ENCODE measurements around the gene FXYD4. TPM values are rescaled to one million over a fixed set of nuclear protein-coding genes. Genes with fewer than 3 reads are reported as not detected.

Gene FXYD4
- polyA plus RNA-seq, 1 donor (not counting 4 experiments of a cell fraction or from before 2014, with no cell fraction given) = not detected

GRCh38 chr10:43393606-43394360 lies 22.3 kb downstream of the FXYD4 start:
- TF ChIP-seq CTCF (optimal IDR thresholded peaks at IDR 0.05 in 1 of 3, IDR thresholded peaks at IDR 0.05 in 1 of 3, conservative IDR thresholded peaks at IDR 0.05 in 1 of 3; ENCODE audit: extremely low read depth in 1 of 3, insufficient read depth in 2 of 3, low read length in 3 of 3) (no peak), EZH2 (IDR thresholded peaks at IDR 0.05; ENCODE audit: low read length) (no peak)
- FAIRE-seq = no peak
- no peaks in the 10 kb centered on the region for H3K27me3 ChIP-seq (ENCODE audit: control insufficient read depth, extremely low read depth, insufficient read depth, low read length)
- peaks cover 94% of the 10 kb centered on the region for H3K79me2 ChIP-seq (ENCODE audit: control insufficient read depth, insufficient read depth, low read length)
- H3K4me1 ChIP-seq (ENCODE audit: control insufficient read depth, extremely low read depth, insufficient read depth, low read length) = peaks cover 17% of the 10 kb centered on the region
- dilution Hi-C loops (cut with MboI; ENCODE audit: extremely low pct_ligation_motif_present, low sequenced_read_pairs) = no loop called here
- no peak overlapping the region for H3K9ac ChIP-seq (ENCODE audit: control insufficient read depth, extremely low read depth, insufficient read depth, low read length)
- H4K20me1 ChIP-seq (ENCODE audit: control insufficient read depth, extremely low read depth, insufficient read depth, low read length) = peaks cover 25% of the 10 kb centered on the region
- H3K27ac ChIP-seq (ENCODE audit: control insufficient read depth, insufficient read depth, low read length) = peak overlapping the region; percentile 2
- no peak overlapping the region for H3K4me2 ChIP-seq (ENCODE audit: control insufficient read depth, extremely low read depth, insufficient read depth, low read depth, low read length)
- H3K36me3 ChIP-seq (ENCODE audit: control insufficient read depth in 2 of 2, extremely low read depth in 1 of 2, insufficient read depth in 2 of 2, low read length in 2 of 2) = peaks cover 23 to 49% of the 10 kb centered on the region in 2 experiments
- H3K4me3 ChIP-seq (ENCODE audit: control insufficient read depth in 2 of 3, extremely low read depth in 1 of 3, insufficient read depth in 2 of 3, low read depth in 1 of 3, low read length in 3 of 3) = no peak overlapping the region
- H3K9me1 ChIP-seq (ENCODE audit: control insufficient read depth, extremely low read depth, insufficient read depth, low read length) = no peaks in the 10 kb centered on the region
- no peaks in the 10 kb centered on the region for H3K9me3 ChIP-seq (ENCODE audit: control insufficient read depth, low read depth, low read length)
- no peak overlapping the region for H2AFZ ChIP-seq (ENCODE audit: control insufficient read depth, low read length)
- no peak for DNase-seq (ENCODE audit: low read depth, low spot score)

- no peaks in the 10 kb centered on the region for H3K9me1 ChIP-seq (ENCODE audit: control insufficient read depth, extremely low read depth, insufficient read depth, low read length)
- H3K4me3 ChIP-seq (ENCODE audit: control insufficient read depth in 2 of 3, extremely low read depth in 1 of 3, insufficient read depth in 2 of 3, low read depth in 1 of 3, low read length in 3 of 3) = no peak overlapping the region
- H3K27ac ChIP-seq (ENCODE audit: control insufficient read depth, insufficient read depth, low read length) = no peak overlapping the region
- no peak overlapping the region for H2AFZ ChIP-seq (ENCODE audit: control insufficient read depth, low read length)
- H4K20me1 ChIP-seq (ENCODE audit: control insufficient read depth, extremely low read depth, insufficient read depth, low read length) = peaks cover 32% of the 10 kb centered on the region
- no peak for TF ChIP-seq EZH2 (IDR thresholded peaks at IDR 0.05; ENCODE audit: low read length)
- no peak for TF ChIP-seq CTCF (optimal IDR thresholded peaks at IDR 0.05 in 1 of 3, IDR thresholded peaks at IDR 0.05 in 1 of 3, conservative IDR thresholded peaks at IDR 0.05 in 1 of 3; ENCODE audit: extremely low read depth in 1 of 3, insufficient read depth in 2 of 3, low read length in 3 of 3)
- H3K79me2 ChIP-seq (ENCODE audit: control insufficient read depth, insufficient read depth, low read length) = peaks cover 94% of the 10 kb centered on the region
- H3K27me3 ChIP-seq (ENCODE audit: control insufficient read depth, extremely low read depth, insufficient read depth, low read length) = no peaks in the 10 kb centered on the region
- H3K36me3 ChIP-seq (ENCODE audit: control insufficient read depth in 2 of 2, extremely low read depth in 1 of 2, insufficient read depth in 2 of 2, low read length in 2 of 2) = peaks cover 24 to 42% of the 10 kb centered on the region in 2 experiments
- no peak for FAIRE-seq
- DNase-seq (ENCODE audit: low read depth, low spot score) = no peak
- H3K4me2 ChIP-seq (ENCODE audit: control insufficient read depth, extremely low read depth, insufficient read depth, low read depth, low read length) = peak overlapping the region; percentile 91
- H3K9ac ChIP-seq (ENCODE audit: control insufficient read depth, extremely low read depth, insufficient read depth, low read length) = peak overlapping the region; percentile 84
- dilution Hi-C loops (cut with MboI; ENCODE audit: extremely low pct_ligation_motif_present, low sequenced_read_pairs) = no loop called here
- H3K9me3 ChIP-seq (ENCODE audit: control insufficient read depth, low read depth, low read length) = no peaks in the 10 kb centered on the region
- H3K4me1 ChIP-seq (ENCODE audit: control insufficient read depth, extremely low read depth, insufficient read depth, low read length) = peaks cover 28% of the 10 kb centered on the region
These were observed 23.4 kb downstream of the FXYD4 start for GRCh38 chr10:43394868-43395267.
